K562 (cell line): Measurements from ENCODE around the gene ODF4. TPM values are rescaled to one million over a fixed set of nuclear protein-coding genes. Genes with fewer than 3 reads are reported as not detected.

Experiments used
- ATAC-seq: fragments of 200-7000 bp; cut with Tn5 transposase; 3 replicates; pipeline ENCODE4 v1.9.1; 2020; ENCODE audit warnings: moderate library complexity
- BruUV-seq: library from RNA; stranded (reverse); fragments of 400-500 nt; replicated peaks from 2 replicates; lab custom pipeline; 2021; lab: Mats Ljungman, UMichigan
- CTCF ChIA-PET: fragments of 300-600 bp; formaldehyde crosslinking; extraction: SDS; loops from one replicate; lab custom pipeline; 2021; ENCODE audit warnings: low intra/inter-chr PET ratio; lab: Yijun Ruan, JAX
- POLR2A ChIA-PET: fragments of 300-600, 350-650 bp; sonication (Branson Sonifier 250); formaldehyde crosslinking; extraction: SDS; loops from one replicate; lab custom pipeline; 2021; ENCODE audit warnings: antibody characterized with exemption, inconsistent platforms; lab: Yijun Ruan, JAX
- DNase-seq, 4 experiments: peaks; one replicate each; pipeline versions ENCODE4 v3.0.0 to v3.0.0-alpha.2; 2011 to 2018; ENCODE audit warnings: low spot score in 3 of 4, mixed read lengths in 3 of 4; ENCODE audit errors: extremely low read depth in 1 of 4
- FAIRE-seq: peaks from 2 replicates; lab custom pipeline; 2011; peaks lifted over from hg19 to GRCh38; lab: Jason Lieb, UNC
- H2AFZ ChIP-seq: 2 replicates; pipeline ENCODE4 v1.6.0; 2011; ENCODE audit warnings: low read depth, low read length, control low read depth, inconsistent platforms
- H3K27ac ChIP-seq: fragments of 200-600 bp; 3 replicates; pipeline ENCODE4 v1.8.0; 2011; ENCODE audit warnings: low read depth, mild to moderate bottlenecking, control low read depth, inconsistent platforms, low read length, moderate library complexity, mixed read lengths; ENCODE audit errors: extremely low read depth
- H3K27me3 ChIP-seq, 2 experiments: fragments of 300-600 bp in 1 of 2; 2 replicates in 1 of 2; 3 replicates in 1 of 2; pipeline versions ENCODE4 v1.6.0 to v1.8.0; 2011; ENCODE audit warnings: inconsistent platforms in 2 of 2, low read length in 2 of 2, mild to moderate bottlenecking in 1 of 2, mixed read lengths in 1 of 2, moderate library complexity in 1 of 2; ENCODE audit not compliant: control insufficient read depth in 2 of 2, insufficient read depth in 2 of 2
- H3K36me3 ChIP-seq: fragments of 300-600 bp; 3 replicates; pipeline ENCODE4 v1.8.0; 2011; ENCODE audit warnings: mild to moderate bottlenecking, low read length, inconsistent platforms; ENCODE audit not compliant: control insufficient read depth, insufficient read depth
- H3K4me1 ChIP-seq, 2 experiments: fragments of 200-600 bp in 1 of 2; replicated peaks in 1 of 2; 2 replicates in 1 of 2; 3 replicates in 1 of 2; pipeline versions ENCODE4 v1.5.1 to v1.8.0; 2011; ENCODE audit warnings: inconsistent platforms in 2 of 2, low read length in 2 of 2, mild to moderate bottlenecking in 1 of 2, mixed read lengths in 1 of 2, moderate library complexity in 1 of 2; ENCODE audit not compliant: control insufficient read depth in 2 of 2, insufficient read depth in 2 of 2
- H3K4me2 ChIP-seq: 2 replicates; pipeline ENCODE4 v1.6.1; 2011; ENCODE audit warnings: low read length, control low read depth, inconsistent platforms, mixed read lengths; ENCODE audit not compliant: insufficient read depth
- H3K4me3 ChIP-seq: fragments of 200-600 bp; sonication (generic), shearing (Covaris generic); 2 replicates; pipeline ENCODE4 v1.5.1; 2016; ENCODE audit warnings: control low read depth, inconsistent platforms
- H3K79me2 ChIP-seq: fragments of 200-600 bp; 3 replicates; pipeline ENCODE4 v1.8.0; 2011; ENCODE audit warnings: low read length, inconsistent platforms; ENCODE audit not compliant: control insufficient read depth, insufficient read depth
- H3K9ac ChIP-seq, 2 experiments: 2 replicates each; pipeline versions ENCODE4 v1.6.0 to v1.6.1; 2011; ENCODE audit warnings: low read depth in 2 of 2, low read length in 2 of 2, control low read depth in 1 of 2, inconsistent platforms in 1 of 2, mild to moderate bottlenecking in 1 of 2, mixed read lengths in 1 of 2; ENCODE audit not compliant: insufficient read depth in 1 of 2
- H3K9me1 ChIP-seq: one replicate; pipeline ENCODE4 v1.6.0; 2011; ENCODE audit warnings: inconsistent platforms, mild to moderate bottlenecking, low read length, moderate library complexity; ENCODE audit not compliant: control insufficient read depth, insufficient read depth
- H3K9me3 ChIP-seq: replicated peaks from 2 replicates; pipeline ENCODE4 v1.5.1; 2011; ENCODE audit warnings: low read depth, low read length, inconsistent platforms; ENCODE audit not compliant: control insufficient read depth, insufficient read depth
- H4K20me1 ChIP-seq: replicated peaks from 2 replicates; pipeline ENCODE4 v1.6.1; 2011; ENCODE audit warnings: low read length, inconsistent platforms, mixed read lengths; ENCODE audit not compliant: control insufficient read depth, insufficient read depth
- CBFA2T3 ChIP-seq: fragments of 450-650 bp; IDR thresholded peaks from 2 replicates; pipeline ENCODE4 v1.6.1; 2017
- FOXM1 ChIP-seq, 2 experiments: fragments of 450-650 bp in 1 of 2; sonication (generic) in 1 of 2; formaldehyde crosslinking in 1 of 2; IDR thresholded peaks; 2 replicates each; pipeline versions ENCODE4 v1.6.1 to v1.9.0; 2017 to 2022; ENCODE audit warnings: low read depth in 2 of 2, mild to moderate bottlenecking in 2 of 2, missing genetic modification reagents in 1 of 2, moderate library complexity in 1 of 2
- LARP7 ChIP-seq: fragments of 450-650 bp; IDR thresholded peaks from 2 replicates; pipeline ENCODE4 v1.6.1; 2016
- NRF1 ChIP-seq, 2 experiments: fragments of 450-650 bp; IDR thresholded peaks in 1 of 2; conservative IDR thresholded peaks in 1 of 2; 2 replicates each; pipeline ENCODE4 v1.6.1; 2014; ENCODE audit warnings: mild to moderate bottlenecking in 2 of 2
- SIRT6 ChIP-seq: IDR thresholded peaks from one replicate; pipeline ENCODE4 v1.6.1; 2012; ENCODE audit warnings: low read depth, mild to moderate bottlenecking, control low read depth, inconsistent platforms, low read length, moderate library complexity
- TARDBP ChIP-seq: fragments of 450-650 bp; IDR thresholded peaks from 2 replicates; pipeline ENCODE4 v1.6.1; 2016
- ZNF445 ChIP-seq: fragments of 250-450 bp; sonication (Bioruptor Pico); IDR thresholded peaks from 2 replicates; pipeline ENCODE4 v1.4.0; 2020; ENCODE audit warnings: low read depth, mild to moderate bottlenecking, moderate library complexity
- ZNF584 ChIP-seq: fragments of 200-800 bp; sonication (Bioruptor generic); IDR thresholded peaks from 2 replicates; pipeline ENCODE4 v1.6.1; 2016; ENCODE audit warnings: low read depth, mild to moderate bottlenecking, missing genetic modification characterization, missing compliant biosample characterization
- ZNF589 ChIP-seq: fragments of 200-800 bp; sonication (Bioruptor generic); IDR thresholded peaks from 2 replicates; pipeline ENCODE4 v1.6.1; 2016; ENCODE audit warnings: low read depth, missing genetic modification characterization, missing compliant biosample characterization
- WGBS: fragments of 100-300 bp; shearing (Covaris generic); methylation state at CpG from one replicate; pipeline ENCODE4 v1.1.6; 2016; ENCODE audit warnings: low coverage, mixed read lengths; ENCODE audit not compliant: insufficient coverage; ENCODE audit errors: missing lambda C conversion rate; 5-methylcytosine and 5-hydroxymethylcytosine counted together
- in situ Hi-C: fragments of 300-500 bp; cut with MboI; formaldehyde crosslinking; loops from 4 replicates; pipeline ENCODE4 v1.15.0; 2018; ENCODE audit warnings: inconsistent platforms, mixed read lengths
- intact Hi-C: fragments of 100-400 bp; cut with micrococcal nuclease; formaldehyde crosslinking; loops from 2 replicates; pipeline ENCODE4 v1.14.2; 2022
- polyA plus RNA-seq, 8 experiments: library from polyadenylated mRNA; depleted of rRNA in 4 of 8; stranded (reverse) in 5 of 8; unstranded in 3 of 8; fragments of >200 nt; fragmentation: Nextera tagmentation in 2 of 8; fragmentation: Illumina TruSeq in 1 of 8; extraction: Ambion mirVana in 2 of 8; extraction: Trizol in 1 of 8; gene quantifications; 2 replicates each; pipeline versions ENCODE4 v1.2.1 to v1.2.3, GENCODE V29; 2011 to 2014; ENCODE audit warnings: inconsistent platforms in 1 of 8, missing spikeins in 1 of 8
- total RNA-seq, 7 experiments: library from RNA; depleted of rRNA in 6 of 7; stranded (reverse); fragments of >200 nt in 6 of 7; fragmentation: Illumina TruSeq in 2 of 7; extraction: Trizol in 2 of 7; gene quantifications; 2 replicates each; pipeline versions ENCODE4 v1.2.1 to v1.2.3, GENCODE V29; 2011 to 2021; ENCODE audit warnings: low replicate concordance in 1 of 7
- TF ChIP-seq, protein P1 (sequence below): fragments of 450-650 bp; formaldehyde crosslinking; IDR thresholded peaks from 2 replicates; pipeline ENCODE4 v1.4.0; 2020; ENCODE audit warnings: mild to moderate bottlenecking, mixed read lengths
- TF ChIP-seq, protein P2 (sequence below): fragments of 200-800 bp; sonication (Bioruptor generic); IDR thresholded peaks from 2 replicates; pipeline ENCODE4 v1.6.1; 2017; ENCODE audit warnings: missing genetic modification characterization, missing compliant biosample characterization
- TF ChIP-seq, protein P3 (sequence below): fragments of 450-650 bp; IDR thresholded peaks from 2 replicates; pipeline ENCODE4 v1.6.1; 2016; ENCODE audit warnings: low read depth, mild to moderate bottlenecking, moderate library complexity
- TF ChIP-seq, protein P4 (sequence below): fragments of 450-650 bp; formaldehyde crosslinking; IDR thresholded peaks from 2 replicates; pipeline ENCODE4 v1.4.0; 2022; ENCODE audit warnings: mild to moderate bottlenecking, moderate library complexity
- TF ChIP-seq, protein P5 (sequence below), 3 experiments: IDR thresholded peaks in 2 of 3; conservative IDR thresholded peaks in 1 of 3; 2 replicates each; pipeline ENCODE4 v1.5.1; 2011 to 2012; ENCODE audit warnings: low read length in 3 of 3, mild to moderate bottlenecking in 3 of 3, control low read depth in 2 of 3, improper control_type of control experiment in 1 of 3, inconsistent platforms in 1 of 3, low read depth in 1 of 3, mixed read lengths in 1 of 3, moderate library complexity in 1 of 3; ENCODE audit not compliant: insufficient read depth in 2 of 3

Gene ODF4
- total and polyA plus RNA-seq, 9 of the 15 experiments (the other 6 are each of a cell fraction or from before 2014, with no cell fraction given): not detected

DNA sequence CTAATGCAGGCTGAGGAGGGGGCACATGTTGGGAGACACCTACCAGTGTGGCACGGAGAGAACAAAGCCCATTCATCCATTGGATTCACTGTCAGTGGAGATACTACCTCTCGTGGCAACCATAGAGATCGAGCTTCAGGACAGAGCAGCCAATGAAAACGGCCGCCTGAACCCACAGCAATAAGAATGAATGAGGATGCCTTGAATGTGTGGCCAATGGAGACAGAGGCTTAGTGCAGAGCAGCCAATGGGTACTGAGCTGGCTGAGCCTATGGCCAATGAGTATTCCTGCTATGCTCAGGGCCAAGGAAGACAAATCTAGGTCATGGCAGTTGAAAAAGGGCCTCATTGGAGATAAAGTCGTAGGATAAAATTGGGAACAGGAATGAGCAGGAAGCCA, 18.6 kb upstream of the ODF4 start (continued):
- TF ChIP-seq NRF1 (conservative IDR thresholded peaks at IDR 0.05 in 1 of 2, IDR thresholded peaks at IDR 0.05 in 1 of 2): no peak

DNA sequence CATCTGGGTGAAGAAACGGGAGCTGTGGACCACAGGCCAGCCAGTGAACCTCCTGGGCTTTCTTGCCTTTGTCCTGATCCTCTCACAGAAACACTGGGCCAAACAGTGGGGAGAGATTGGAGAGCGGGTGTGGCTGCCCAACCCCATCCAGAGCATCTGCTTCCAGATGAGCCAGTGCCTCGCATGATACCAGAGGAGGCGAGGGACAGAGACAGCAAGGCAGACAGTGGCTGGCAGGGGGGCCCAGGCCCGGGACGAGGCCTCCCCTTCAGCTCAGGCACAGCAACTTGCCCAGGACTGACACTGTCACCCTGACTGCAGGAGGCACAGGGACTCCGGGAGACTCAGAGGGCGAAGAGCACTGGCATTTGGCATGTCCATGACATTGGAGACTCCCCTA, 17.6 kb upstream of the ODF4 start:
- BruUV-seq: no TSS peak
- H3K27me3 ChIP-seq: 0 out of 5 replicates have a peak, but pooled peaks cover 0 to 2% of the 10 kb centered on the region in 2 experiments
- no peak overlapping the region for H3K4me2 ChIP-seq
- ChIA-PET POLR2A (interaction anchor here (0.8 kb wide), 1 partner anchor 211 kb away, joined by 3 read pairs; no protein-coding TSS in a partner anchor), CTCF (no interaction called here)
- in situ Hi-C loops: no loop called here
- TF ChIP-seq ZNF445 (no peak), LARP7 (no peak), CBFA2T3 (no peak), ZNF584 (CRISPR knock-in tag) (no peak), FOXM1 (IDR thresholded peaks at IDR 0.05; ENCODE audit: low read depth) (no peak), FOXM1 (CRISPR knock-in tag; IDR thresholded peaks at IDR 0.05; ENCODE audit: low read depth) (no peak), TARDBP (no peak), SIRT6 (no peak), ZNF589 (CRISPR knock-in tag) (no peak)
- TF ChIP-seq, protein P1, sequence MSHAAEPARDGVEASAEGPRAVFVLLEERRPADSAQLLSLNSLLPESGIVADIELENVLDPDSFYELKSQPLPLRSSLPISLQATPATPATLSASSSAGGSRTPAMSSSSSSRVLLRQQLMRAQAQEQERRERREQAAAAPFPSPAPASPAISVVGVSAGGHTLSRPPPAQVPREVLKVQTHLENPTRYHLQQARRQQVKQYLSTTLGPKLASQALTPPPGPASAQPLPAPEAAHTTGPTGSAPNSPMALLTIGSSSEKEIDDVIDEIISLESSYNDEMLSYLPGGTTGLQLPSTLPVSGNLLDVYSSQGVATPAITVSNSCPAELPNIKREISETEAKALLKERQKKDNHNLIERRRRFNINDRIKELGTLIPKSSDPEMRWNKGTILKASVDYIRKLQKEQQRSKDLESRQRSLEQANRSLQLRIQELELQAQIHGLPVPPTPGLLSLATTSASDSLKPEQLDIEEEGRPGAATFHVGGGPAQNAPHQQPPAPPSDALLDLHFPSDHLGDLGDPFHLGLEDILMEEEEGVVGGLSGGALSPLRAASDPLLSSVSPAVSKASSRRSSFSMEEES: no peak
- TF ChIP-seq, protein P2, sequence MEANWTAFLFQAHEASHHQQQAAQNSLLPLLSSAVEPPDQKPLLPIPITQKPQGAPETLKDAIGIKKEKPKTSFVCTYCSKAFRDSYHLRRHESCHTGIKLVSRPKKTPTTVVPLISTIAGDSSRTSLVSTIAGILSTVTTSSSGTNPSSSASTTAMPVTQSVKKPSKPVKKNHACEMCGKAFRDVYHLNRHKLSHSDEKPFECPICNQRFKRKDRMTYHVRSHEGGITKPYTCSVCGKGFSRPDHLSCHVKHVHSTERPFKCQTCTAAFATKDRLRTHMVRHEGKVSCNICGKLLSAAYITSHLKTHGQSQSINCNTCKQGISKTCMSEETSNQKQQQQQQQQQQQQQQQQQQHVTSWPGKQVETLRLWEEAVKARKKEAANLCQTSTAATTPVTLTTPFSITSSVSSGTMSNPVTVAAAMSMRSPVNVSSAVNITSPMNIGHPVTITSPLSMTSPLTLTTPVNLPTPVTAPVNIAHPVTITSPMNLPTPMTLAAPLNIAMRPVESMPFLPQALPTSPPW (CRISPR knock-in tag): no peak
- TF ChIP-seq, protein P3, sequence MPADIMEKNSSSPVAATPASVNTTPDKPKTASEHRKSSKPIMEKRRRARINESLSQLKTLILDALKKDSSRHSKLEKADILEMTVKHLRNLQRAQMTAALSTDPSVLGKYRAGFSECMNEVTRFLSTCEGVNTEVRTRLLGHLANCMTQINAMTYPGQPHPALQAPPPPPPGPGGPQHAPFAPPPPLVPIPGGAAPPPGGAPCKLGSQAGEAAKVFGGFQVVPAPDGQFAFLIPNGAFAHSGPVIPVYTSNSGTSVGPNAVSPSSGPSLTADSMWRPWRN: no peak
- TF ChIP-seq, protein P4, sequence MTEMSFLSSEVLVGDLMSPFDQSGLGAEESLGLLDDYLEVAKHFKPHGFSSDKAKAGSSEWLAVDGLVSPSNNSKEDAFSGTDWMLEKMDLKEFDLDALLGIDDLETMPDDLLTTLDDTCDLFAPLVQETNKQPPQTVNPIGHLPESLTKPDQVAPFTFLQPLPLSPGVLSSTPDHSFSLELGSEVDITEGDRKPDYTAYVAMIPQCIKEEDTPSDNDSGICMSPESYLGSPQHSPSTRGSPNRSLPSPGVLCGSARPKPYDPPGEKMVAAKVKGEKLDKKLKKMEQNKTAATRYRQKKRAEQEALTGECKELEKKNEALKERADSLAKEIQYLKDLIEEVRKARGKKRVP (CRISPR knock-in tag): no peak
- TF ChIP-seq, protein P5, sequence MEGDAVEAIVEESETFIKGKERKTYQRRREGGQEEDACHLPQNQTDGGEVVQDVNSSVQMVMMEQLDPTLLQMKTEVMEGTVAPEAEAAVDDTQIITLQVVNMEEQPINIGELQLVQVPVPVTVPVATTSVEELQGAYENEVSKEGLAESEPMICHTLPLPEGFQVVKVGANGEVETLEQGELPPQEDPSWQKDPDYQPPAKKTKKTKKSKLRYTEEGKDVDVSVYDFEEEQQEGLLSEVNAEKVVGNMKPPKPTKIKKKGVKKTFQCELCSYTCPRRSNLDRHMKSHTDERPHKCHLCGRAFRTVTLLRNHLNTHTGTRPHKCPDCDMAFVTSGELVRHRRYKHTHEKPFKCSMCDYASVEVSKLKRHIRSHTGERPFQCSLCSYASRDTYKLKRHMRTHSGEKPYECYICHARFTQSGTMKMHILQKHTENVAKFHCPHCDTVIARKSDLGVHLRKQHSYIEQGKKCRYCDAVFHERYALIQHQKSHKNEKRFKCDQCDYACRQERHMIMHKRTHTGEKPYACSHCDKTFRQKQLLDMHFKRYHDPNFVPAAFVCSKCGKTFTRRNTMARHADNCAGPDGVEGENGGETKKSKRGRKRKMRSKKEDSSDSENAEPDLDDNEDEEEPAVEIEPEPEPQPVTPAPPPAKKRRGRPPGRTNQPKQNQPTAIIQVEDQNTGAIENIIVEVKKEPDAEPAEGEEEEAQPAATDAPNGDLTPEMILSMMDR (IDR thresholded peaks at IDR 0.05 in 2 of 3, conservative IDR thresholded peaks at IDR 0.05 in 1 of 3; ENCODE audit: insufficient read depth in 2 of 3, low read depth in 1 of 3, low read length in 3 of 3): no peak
- H4K20me1 ChIP-seq: no peaks in the 10 kb centered on the region
- no peak for FAIRE-seq
- intact Hi-C loops: no loop called here
- H3K79me2 ChIP-seq: no peaks in the 10 kb centered on the region
- no peak for DNase-seq
- no peak overlapping the region for H3K27ac ChIP-seq
- 0 out of 4 replicates have a peak overlapping the region, but pooled peaks of 1 of the 2 experiments have one; percentile 17 for H3K9ac ChIP-seq
- H3K4me1 ChIP-seq: peaks cover 0 to 21% of the 10 kb centered on the region in 2 experiments; a peak in 3 of 5 replicates
- H3K9me3 ChIP-seq: no peaks in the 10 kb centered on the region
- no peak overlapping the region for H2AFZ ChIP-seq
- ATAC-seq: no peak
- WGBS: 19% methylated on average over 7 of the region's 8 CpGs
- H3K9me1 ChIP-seq: no peaks in the 10 kb centered on the region
- H3K4me3 ChIP-seq: no peak overlapping the region
- H3K36me3 ChIP-seq: no peaks in the 10 kb centered on the region
